Lung (tissue), 12 donors: ENCODE data around the gene PAPPA. TPM values are rescaled to one million over a fixed set of nuclear protein-coding genes. Genes with fewer than 3 reads are reported as not detected.

ENCODE experiments used
- ATAC-seq: fragments of 200-7000 bp; cut with Tn5 transposase; one replicate; pipeline ENCODE4 v1.9.1; 2020; ENCODE audit warnings: moderate number of reproducible peaks; ENCODE audit not compliant: insufficient read depth, low FRiP score
- DNase-seq, 3 donors: peaks; one replicate each; pipeline ENCODE4 v3.0.0-alpha.2; 2013 to 2017
- H3K27ac ChIP-seq, 2 donors: one replicate each; pipeline ENCODE4 v1.5.1; 2013; ENCODE audit warnings: mild to moderate bottlenecking in 2 of 2, moderate library complexity in 2 of 2, control low read depth in 1 of 2, inconsistent platforms in 1 of 2, low read depth in 1 of 2, low read length in 1 of 2
- H3K27me3 ChIP-seq, 3 donors: one replicate each; pipeline ENCODE4 v1.5.1; 2013; ENCODE audit warnings: low read length in 2 of 3; ENCODE audit not compliant: control insufficient read depth in 3 of 3, insufficient read depth in 3 of 3
- H3K36me3 ChIP-seq, 4 donors: one replicate each; pipeline ENCODE4 v1.5.1; 2013; ENCODE audit warnings: low read length in 4 of 4, mild to moderate bottlenecking in 1 of 4, moderate library complexity in 1 of 4; ENCODE audit not compliant: control insufficient read depth in 4 of 4, insufficient read depth in 4 of 4
- H3K4me1 ChIP-seq, 5 donors: one replicate each; pipeline ENCODE4 v1.5.1; 2013; ENCODE audit warnings: low read length in 5 of 5, mild to moderate bottlenecking in 2 of 5, moderate library complexity in 1 of 5; ENCODE audit not compliant: control insufficient read depth in 5 of 5, insufficient read depth in 5 of 5
- H3K4me3 ChIP-seq: one replicate; pipeline ENCODE4 v1.5.1; 2013; ENCODE audit warnings: mild to moderate bottlenecking, control low read depth, moderate library complexity
- H3K9ac ChIP-seq, 2 donors: one replicate each; pipeline ENCODE4 v1.5.1; 2013; ENCODE audit warnings: low read length in 2 of 2, control low read depth in 1 of 2; ENCODE audit not compliant: insufficient read depth in 1 of 2
- H3K9me3 ChIP-seq, 4 donors: one replicate each; pipeline ENCODE4 v1.5.1; 2013; ENCODE audit warnings: low read length in 3 of 4, mild to moderate bottlenecking in 1 of 4, moderate library complexity in 1 of 4; ENCODE audit not compliant: control insufficient read depth in 4 of 4, insufficient read depth in 3 of 4
- WGBS, 2 donors: extraction: QIAGEN DNeasy Blood & Tissue Kit; methylation state at CpG; one replicate each; pipeline ENCODE4 v1.1.7; 2013; 5-methylcytosine and 5-hydroxymethylcytosine counted together
- polyA plus RNA-seq, 2 donors: library from polyadenylated mRNA; stranded (reverse); fragments of 200-250 nt; gene quantifications; one replicate each; pipeline ENCODE4 v1.2.1, GENCODE V29; 2013
- total RNA-seq, 2 donors: library from RNA; depleted of rRNA in 1 of 2; stranded (reverse); fragments of >200 nt in 1 of 2; gene quantifications; one replicate each; pipeline ENCODE4 v1.2.1, GENCODE V29; 2014 to 2021
- TF ChIP-seq, protein P1 (sequence below): IDR thresholded peaks from 2 replicates; pipeline ENCODE4 v1.5.1; 2012; ENCODE audit warnings: mild to moderate bottlenecking; ENCODE audit errors: control extremely low read depth, extremely low read depth
- donor health status: control.
- donor health status: control.
- donor health status: Bipolar disorder and iron deficiency.
- donor health status: healthy.
- donor health status: DM: yes; HTN: yes; CAD: no.

Gene PAPPA
- total and polyA plus RNA-seq, 4 donors: 0.45 to 6.7 (median 3.6) TPM

DNA sequence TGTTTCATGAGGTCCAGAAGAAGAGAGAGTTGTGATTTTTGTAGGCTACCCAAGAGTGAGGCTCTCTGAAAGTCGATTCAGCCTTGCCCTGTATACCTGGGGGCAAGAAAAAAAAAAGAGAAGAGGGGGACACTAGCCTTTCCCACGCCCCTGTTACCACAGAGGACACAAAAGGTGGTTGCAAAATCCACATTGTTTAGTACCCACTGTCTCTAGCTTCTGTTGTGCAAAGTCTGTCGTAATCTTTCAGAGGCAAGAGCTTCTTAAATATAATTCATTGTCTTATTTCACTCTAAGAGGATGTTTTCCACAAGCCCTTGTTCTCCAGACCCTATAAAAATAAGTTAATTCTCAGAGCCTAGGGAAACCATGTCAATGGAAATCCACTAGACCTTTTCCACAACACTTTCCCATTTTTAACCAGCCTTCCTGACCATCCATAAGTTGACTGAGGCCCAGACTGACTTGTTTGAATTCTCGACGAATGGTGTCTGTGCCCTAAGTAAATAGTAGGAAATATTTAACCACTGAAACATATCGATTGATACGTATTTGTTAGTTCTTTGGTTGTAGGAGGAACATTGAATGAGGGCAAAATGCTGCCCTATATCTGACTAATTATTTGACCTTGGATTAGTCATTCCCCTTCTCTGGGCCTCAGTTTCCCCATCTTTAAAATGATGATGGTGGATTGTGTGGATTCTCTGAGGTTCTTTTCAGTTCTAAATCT, 182.7 kb downstream of the PAPPA start:
- DNase-seq (no peak), ATAC-seq (no peak)
- H3K9ac ChIP-seq: no peak overlapping the region
- TF ChIP-seq, protein P1, sequence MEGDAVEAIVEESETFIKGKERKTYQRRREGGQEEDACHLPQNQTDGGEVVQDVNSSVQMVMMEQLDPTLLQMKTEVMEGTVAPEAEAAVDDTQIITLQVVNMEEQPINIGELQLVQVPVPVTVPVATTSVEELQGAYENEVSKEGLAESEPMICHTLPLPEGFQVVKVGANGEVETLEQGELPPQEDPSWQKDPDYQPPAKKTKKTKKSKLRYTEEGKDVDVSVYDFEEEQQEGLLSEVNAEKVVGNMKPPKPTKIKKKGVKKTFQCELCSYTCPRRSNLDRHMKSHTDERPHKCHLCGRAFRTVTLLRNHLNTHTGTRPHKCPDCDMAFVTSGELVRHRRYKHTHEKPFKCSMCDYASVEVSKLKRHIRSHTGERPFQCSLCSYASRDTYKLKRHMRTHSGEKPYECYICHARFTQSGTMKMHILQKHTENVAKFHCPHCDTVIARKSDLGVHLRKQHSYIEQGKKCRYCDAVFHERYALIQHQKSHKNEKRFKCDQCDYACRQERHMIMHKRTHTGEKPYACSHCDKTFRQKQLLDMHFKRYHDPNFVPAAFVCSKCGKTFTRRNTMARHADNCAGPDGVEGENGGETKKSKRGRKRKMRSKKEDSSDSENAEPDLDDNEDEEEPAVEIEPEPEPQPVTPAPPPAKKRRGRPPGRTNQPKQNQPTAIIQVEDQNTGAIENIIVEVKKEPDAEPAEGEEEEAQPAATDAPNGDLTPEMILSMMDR: no peak
- peaks cover 0 to 16% (median 4%) of the 10 kb centered on the region in 5 donors for H3K4me1 ChIP-seq
- H3K4me3 ChIP-seq: no peak overlapping the region
- no peaks in the 10 kb centered on the region for H3K27me3 ChIP-seq
- H3K36me3 ChIP-seq: no peaks in the 10 kb centered on the region
- H3K27ac ChIP-seq: no peak overlapping the region
- 65 to 67% methylated on average over 7 of the region's 7 CpGs for WGBS, 2 donors
- peaks cover 0 to 2% (median 0%) of the 10 kb centered on the region in 4 donors for H3K9me3 ChIP-seq

DNA sequence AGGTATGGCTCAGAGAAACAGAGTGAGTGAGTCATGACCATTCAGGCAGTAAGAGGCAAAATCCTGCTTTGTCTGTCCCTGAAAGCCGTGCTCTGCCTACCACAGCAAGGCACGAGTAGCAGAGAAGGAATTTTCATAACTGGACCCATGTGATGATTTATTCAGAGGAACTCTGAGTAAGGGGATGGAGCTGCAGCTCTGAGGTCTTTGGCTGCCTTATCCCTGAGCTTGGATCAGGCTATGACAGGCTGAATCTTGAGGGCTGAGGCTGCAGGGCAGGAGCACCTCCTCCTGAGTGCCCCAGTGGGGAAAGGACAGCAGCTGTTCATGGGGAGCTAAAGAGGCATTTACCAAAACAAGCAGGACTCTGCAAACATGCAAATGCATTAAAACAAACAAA, 183.4 kb downstream of the PAPPA start:
- DNase-seq: peak in 1 of 3 donors; percentile 46
- ATAC-seq: no peak

DNA sequence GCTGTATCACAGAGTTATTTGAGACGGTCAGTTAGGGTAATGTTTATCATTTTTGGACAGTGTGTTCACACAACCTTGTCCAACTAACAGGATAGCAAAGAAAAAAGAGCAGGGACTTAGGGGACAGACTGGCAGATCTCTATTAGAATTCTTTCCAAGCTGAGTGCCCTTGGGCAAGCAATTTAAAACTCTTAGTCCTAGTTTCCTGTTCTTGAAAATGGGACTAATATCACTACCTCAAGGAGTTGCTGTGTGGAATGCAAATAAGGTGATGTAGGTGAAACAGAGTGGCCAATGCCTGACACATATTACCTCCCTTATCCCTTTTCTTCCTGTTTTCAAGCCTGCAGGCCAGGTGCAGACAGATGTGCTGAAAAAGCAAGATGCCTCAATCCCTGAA, 186.7 kb downstream of the PAPPA start:
- peaks cover 0 to 13% (median 4%) of the 10 kb centered on the region in 5 donors for H3K4me1 ChIP-seq
- H3K27ac ChIP-seq: no peak overlapping the region
- no peaks in the 10 kb centered on the region for H3K9me3 ChIP-seq
- H3K9ac ChIP-seq: no peak overlapping the region
- no peaks in the 10 kb centered on the region for H3K27me3 ChIP-seq
- WGBS, 2 donors: 34 to 48% methylated on average over 1 of the region's 1 CpG
- DNase-seq (no peak), ATAC-seq (no peak)
- TF ChIP-seq, protein P1: no peak
- H3K4me3 ChIP-seq: no peak overlapping the region
- H3K36me3 ChIP-seq: no peaks in the 10 kb centered on the region

More for the DNA sequence above, 183.4 kb downstream of the PAPPA start:
- Histone ChIP-seq H3K9ac (no peak overlapping the region), H3K27ac (no peak overlapping the region), H3K27me3 (no peaks in the 10 kb centered on the region), H3K4me1 (peaks cover 0 to 16% (median 4%) of the 10 kb centered on the region in 5 donors), H3K36me3 (no peaks in the 10 kb centered on the region), H3K9me3 (peaks cover 0 to 2% (median 0%) of the 10 kb centered on the region in 4 donors), H3K4me3 (no peak overlapping the region)
- TF ChIP-seq, protein P1: no peak
- 27 to 28% methylated on average over 2 of the region's 2 CpGs for WGBS, 2 donors
